ENCODE results near the gene PRELID3B.

- TF ChIP-seq PRDM15 (CRISPR knock-in tag; IDR thresholded peaks at IDR 0.05): no peak
- TF ChIP-seq EP300 (IDR thresholded peaks at IDR 0.05; ENCODE audit: borderline replicate concordance in 1 of 2, control insufficient read depth in 1 of 2, low read depth in 2 of 2, low read length in 2 of 2): no peak
- no peak for TF ChIP-seq RUNX3 (IDR thresholded peaks at IDR 0.05; ENCODE audit: low read length)
- TF ChIP-seq CTCF (IDR thresholded peaks at IDR 0.05 in 2 of 3, conservative IDR thresholded peaks at IDR 0.05 in 1 of 3; ENCODE audit: control insufficient read depth in 2 of 3, extremely low read depth in 1 of 3, insufficient read depth in 1 of 3, low read depth in 3 of 3, low read length in 3 of 3): no peak
- no peak for TF ChIP-seq SIN3A (IDR thresholded peaks at IDR 0.05; ENCODE audit: low read depth, low read length)
- no peak for TF ChIP-seq SRF (IDR thresholded peaks at IDR 0.05; ENCODE audit: low read depth in 2 of 2, low read length in 2 of 2)
- TF ChIP-seq POLR2AphosphoS2 (IDR thresholded peaks at IDR 0.05; ENCODE audit: low read depth, low read length): no peak
- no peak for TF ChIP-seq SPI1 (IDR thresholded peaks at IDR 0.05; ENCODE audit: borderline replicate concordance, insufficient read depth, low read depth, low read length)
Measured at GRCh38 chr20:58991715-58992114, 50.9 kb downstream of the PRELID3B start.
